Endodermal cell (in vitro differentiated cells): ENCODE results near the gene CAMTA1. TPM values are rescaled to one million over a fixed set of nuclear protein-coding genes. Genes with fewer than 3 reads are reported as not detected.

ENCODE experiments used
- DNase-seq: peaks from one replicate; pipeline ENCODE4 v3.0.0-alpha.2; 2017
- H3K27ac ChIP-seq: 2 replicates; pipeline ENCODE4 v1.5.1; 2013; ENCODE audit warnings: mild to moderate bottlenecking, low read depth, low read length, moderate library complexity
- H3K27me3 ChIP-seq: 2 replicates; pipeline ENCODE4 v1.6.1; 2013; ENCODE audit warnings: mild to moderate bottlenecking, low read length, moderate library complexity; ENCODE audit not compliant: insufficient read depth, control insufficient read depth, poor library complexity, severe bottlenecking
- H3K36me3 ChIP-seq: 2 replicates; pipeline ENCODE4 v1.7.0; 2013; ENCODE audit warnings: mild to moderate bottlenecking, low read length, moderate library complexity; ENCODE audit not compliant: control insufficient read depth, insufficient read depth
- H3K4me1 ChIP-seq: one replicate; pipeline ENCODE4 v1.7.0; 2013; ENCODE audit warnings: low read length; ENCODE audit not compliant: control insufficient read depth, insufficient read depth
- H3K4me3 ChIP-seq: 2 replicates; pipeline ENCODE4 v1.5.1; 2013; ENCODE audit warnings: mild to moderate bottlenecking, low read length, moderate library complexity
- H3K9ac ChIP-seq: 2 replicates; pipeline ENCODE4 v1.6.1; 2013; ENCODE audit warnings: mild to moderate bottlenecking, low read length, moderate library complexity; ENCODE audit not compliant: poor library complexity, severe bottlenecking; ENCODE audit errors: extremely low read depth
- H3K9me3 ChIP-seq: 2 replicates; pipeline ENCODE4 v1.6.1; 2013; ENCODE audit warnings: mild to moderate bottlenecking, low read length, moderate library complexity; ENCODE audit not compliant: control insufficient read depth
- H3K27ac Mint-ChIP-seq: 2 replicates; pipeline ENCODE4 v1.8.0; 2020; ENCODE audit warnings: mixed read lengths
- H3K27me3 Mint-ChIP-seq: 2 replicates; pipeline ENCODE4 v1.8.0; 2021; ENCODE audit warnings: mild to moderate bottlenecking, mixed read lengths; ENCODE audit not compliant: insufficient read depth
- H3K36me3 Mint-ChIP-seq: 2 replicates; pipeline ENCODE4 v1.8.0; 2020; ENCODE audit warnings: low read depth, mixed read lengths
- H3K4me1 Mint-ChIP-seq: 2 replicates; pipeline ENCODE4 v1.8.0; 2020; ENCODE audit warnings: mixed read lengths
- H3K4me3 Mint-ChIP-seq: 2 replicates; pipeline ENCODE4 v1.8.0; 2020; ENCODE audit warnings: mild to moderate bottlenecking, moderate library complexity, mixed read lengths
- H3K9me3 Mint-ChIP-seq: 2 replicates; pipeline ENCODE4 v1.8.0; 2020; ENCODE audit warnings: mild to moderate bottlenecking, mixed read lengths
- WGBS, 2 experiments: methylation state at CpG; one replicate each; pipeline versions ENCODE4 v1.1.5 to v1.1.7; 2013; ENCODE audit warnings: missing lambda C conversion rate in 2 of 2, mixed read lengths in 1 of 2; ENCODE audit not compliant: insufficient coverage in 1 of 2, insufficient read length in 1 of 2; 5-methylcytosine and 5-hydroxymethylcytosine counted together
- total RNA-seq, 2 donors: library from RNA; stranded (reverse); fragmentation: NEBNext Ultra II Directional in 1 of 2; extraction: Animal tissue kit (Norgen Biotek cat#: 25700) in 1 of 2; gene quantifications; 2 replicates in 1 of 2; 3 replicates in 1 of 2; pipeline ENCODE4 v1.2.1, GENCODE V29; 2021
- TF ChIP-seq, protein P1 (sequence below): fragments of 200-600 bp; sonication (generic); conservative IDR thresholded peaks from 2 replicates; pipeline ENCODE4 v1.5.0; 2021; ENCODE audit warnings: antibody characterized with exemption, mild to moderate bottlenecking

CAMTA1 gene
- total RNA-seq, 2 donors from 2014 or later = 123 to 137 TPM

DNA sequence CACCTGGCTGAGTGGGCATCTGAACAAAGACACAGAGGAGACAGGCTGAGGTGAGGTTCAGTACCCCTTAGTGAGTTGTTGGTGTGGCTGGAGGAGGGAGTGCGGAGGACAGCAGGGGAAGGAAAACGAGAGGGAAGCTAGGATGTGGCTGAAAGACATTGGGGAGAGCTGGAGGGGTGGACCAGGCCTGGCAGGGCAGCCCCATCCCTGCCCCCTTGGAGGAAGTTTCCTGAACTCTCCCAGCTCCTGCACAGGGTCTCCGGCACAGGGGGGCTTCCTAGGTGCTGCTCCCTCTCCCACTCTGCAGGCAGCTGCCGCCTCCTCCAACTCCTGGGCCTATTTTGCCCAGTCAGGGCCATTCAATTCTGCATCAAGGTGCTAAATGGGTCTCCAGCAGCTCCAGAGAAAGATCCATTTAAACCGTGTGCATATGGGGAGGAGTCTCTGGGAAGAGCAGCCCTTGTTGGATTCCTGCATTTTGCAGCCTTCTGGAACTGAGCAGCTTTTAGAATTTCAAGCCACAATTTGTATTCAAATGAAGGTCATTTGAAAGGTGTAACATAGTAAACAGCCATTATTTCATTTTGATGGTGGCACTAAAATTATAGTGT lies 193.9 kb downstream of the CAMTA1 start:
- H3K4me3 Mint-ChIP-seq = no peak overlapping the region
- 50 to 54% methylated on average over 1 to 5 of the region's 5 CpGs for WGBS, 2 experiments

DNA sequence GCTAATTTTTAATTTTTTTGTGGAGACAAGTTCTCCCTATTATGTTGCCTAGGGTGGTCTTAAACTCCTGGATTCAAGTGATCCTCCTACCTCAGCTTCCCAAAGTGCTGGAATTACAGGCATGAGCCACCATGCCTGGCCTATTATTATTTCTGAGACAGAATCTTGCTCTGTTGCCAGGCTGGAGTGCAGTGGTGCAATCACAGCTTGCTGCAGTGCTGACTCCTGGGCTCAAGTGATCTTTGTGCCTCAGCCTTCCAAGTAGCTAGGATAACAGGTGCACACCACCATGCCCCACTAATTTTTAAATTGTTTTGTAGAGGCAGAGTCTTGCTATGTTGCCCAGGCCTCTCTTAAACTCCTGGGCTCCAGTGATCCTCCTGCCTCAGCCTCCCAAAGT lies 196.3 kb downstream of the CAMTA1 start:
- H3K4me3 ChIP-seq = no peak overlapping the region
- no peak for DNase-seq
- Mint-ChIP-seq H3K4me3 (no peak overlapping the region), H3K4me1 (peaks cover 8% of the 10 kb centered on the region), H3K36me3 (no peaks in the 10 kb centered on the region), H3K27me3 (no peaks in the 10 kb centered on the region), H3K9me3 (peaks cover 8% of the 10 kb centered on the region), H3K27ac (no peak overlapping the region)
- no peaks in the 10 kb centered on the region for H3K36me3 ChIP-seq
- TF ChIP-seq, protein P1, sequence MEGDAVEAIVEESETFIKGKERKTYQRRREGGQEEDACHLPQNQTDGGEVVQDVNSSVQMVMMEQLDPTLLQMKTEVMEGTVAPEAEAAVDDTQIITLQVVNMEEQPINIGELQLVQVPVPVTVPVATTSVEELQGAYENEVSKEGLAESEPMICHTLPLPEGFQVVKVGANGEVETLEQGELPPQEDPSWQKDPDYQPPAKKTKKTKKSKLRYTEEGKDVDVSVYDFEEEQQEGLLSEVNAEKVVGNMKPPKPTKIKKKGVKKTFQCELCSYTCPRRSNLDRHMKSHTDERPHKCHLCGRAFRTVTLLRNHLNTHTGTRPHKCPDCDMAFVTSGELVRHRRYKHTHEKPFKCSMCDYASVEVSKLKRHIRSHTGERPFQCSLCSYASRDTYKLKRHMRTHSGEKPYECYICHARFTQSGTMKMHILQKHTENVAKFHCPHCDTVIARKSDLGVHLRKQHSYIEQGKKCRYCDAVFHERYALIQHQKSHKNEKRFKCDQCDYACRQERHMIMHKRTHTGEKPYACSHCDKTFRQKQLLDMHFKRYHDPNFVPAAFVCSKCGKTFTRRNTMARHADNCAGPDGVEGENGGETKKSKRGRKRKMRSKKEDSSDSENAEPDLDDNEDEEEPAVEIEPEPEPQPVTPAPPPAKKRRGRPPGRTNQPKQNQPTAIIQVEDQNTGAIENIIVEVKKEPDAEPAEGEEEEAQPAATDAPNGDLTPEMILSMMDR = no peak
- H3K27ac ChIP-seq = no peak overlapping the region
- no peak overlapping the region for H3K9ac ChIP-seq
- H3K4me1 ChIP-seq = no peaks in the 10 kb centered on the region
- no peaks in the 10 kb centered on the region for H3K9me3 ChIP-seq
- H3K27me3 ChIP-seq = no peaks in the 10 kb centered on the region

More for the DNA sequence above, 193.9 kb downstream of the CAMTA1 start:
- H3K27ac Mint-ChIP-seq = peak overlapping the region; percentile 80
- H3K4me1 Mint-ChIP-seq = peaks cover 8% of the 10 kb centered on the region
- Histone ChIP-seq H3K9ac (no peak overlapping the region), H3K9me3 (peaks cover 5% of the 10 kb centered on the region), H3K4me3 (no peak overlapping the region), H3K36me3 (no peaks in the 10 kb centered on the region), H3K27ac (no peak overlapping the region), H3K4me1 (no peaks in the 10 kb centered on the region), H3K27me3 (no peaks in the 10 kb centered on the region)
- H3K27me3 Mint-ChIP-seq = no peaks in the 10 kb centered on the region
- DNase-seq = peak; percentile 65
- H3K9me3 Mint-ChIP-seq = peaks cover 15% of the 10 kb centered on the region
- H3K36me3 Mint-ChIP-seq = peaks cover 5% of the 10 kb centered on the region
- TF ChIP-seq, protein P1 = no peak

DNA sequence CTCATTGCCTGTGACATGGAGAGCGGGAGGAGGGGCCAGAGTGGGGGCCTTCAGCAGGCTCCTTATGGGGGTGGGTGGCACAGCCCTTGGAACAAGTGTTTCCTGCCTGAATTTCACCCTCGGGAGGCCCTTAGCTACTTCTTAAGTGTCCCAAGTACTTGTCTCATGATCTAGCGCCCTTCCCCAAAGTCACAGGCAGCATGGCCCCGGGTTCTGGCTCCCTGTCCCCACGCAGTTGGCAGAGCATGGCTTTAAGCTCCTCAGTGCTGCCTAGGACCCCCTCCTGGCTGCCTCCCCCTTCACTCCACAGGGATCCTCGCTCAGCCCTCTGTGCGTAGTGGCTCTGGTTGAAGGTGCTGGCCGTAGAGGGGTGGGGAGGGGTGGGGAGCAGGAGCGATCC lies 197.2 kb downstream of the CAMTA1 start:
- Histone ChIP-seq H3K4me3 (no peak overlapping the region), H3K36me3 (no peaks in the 10 kb centered on the region), H3K27ac (no peak overlapping the region), H3K4me1 (no peaks in the 10 kb centered on the region), H3K27me3 (no peaks in the 10 kb centered on the region), H3K9ac (no peak overlapping the region), H3K9me3 (no peaks in the 10 kb centered on the region)
- no peak for DNase-seq
- peaks cover 3% of the 10 kb centered on the region for H3K9me3 Mint-ChIP-seq
- H3K27ac Mint-ChIP-seq = no peak overlapping the region
- H3K27me3 Mint-ChIP-seq = no peaks in the 10 kb centered on the region
- H3K36me3 Mint-ChIP-seq = no peaks in the 10 kb centered on the region
- 94 to 100% methylated on average over 4 to 9 of the region's 9 CpGs for WGBS, 2 experiments
- H3K4me3 Mint-ChIP-seq = no peak overlapping the region
- H3K4me1 Mint-ChIP-seq = peaks cover 8% of the 10 kb centered on the region
- TF ChIP-seq, protein P1 = no peak
